ENCODE measurements around the gene KCNQ1. TPM values are rescaled to one million over a fixed set of nuclear protein-coding genes. Genes with fewer than 3 reads are reported as not detected.
A peak's percentile ranks its signal among the peaks of the same experiment; 100 is the strongest.

The KCNQ1 gene
- total and polyA plus RNA-seq, 2 experiments from 2014 or later, result 0.45 to 0.87 TPM

GRCh38 chr11:2694495-2694894 lies 249.7 kb downstream of the KCNQ1 start (continued):
- TF ChIP-seq ZNF462 (CRISPR knock-in tag; IDR thresholded peaks at IDR 0.05) (no peak), ETS1 (IDR thresholded peaks at IDR 0.05) (no peak), ZNF331 (CRISPR knock-in tag; IDR thresholded peaks at IDR 0.05; ENCODE audit: low read depth) (no peak), NANOG (IDR thresholded peaks at IDR 0.05; ENCODE audit: borderline replicate concordance) (no peak)

GRCh38 chr11:2694995-2695939 lies 250.5 kb downstream of the KCNQ1 start:
- no peak for ATAC-seq
- Histone ChIP-seq H3K27ac (ENCODE audit: low read depth) (no peak overlapping the region), H3K4me2 (peak overlapping the region; percentile 82), H2AFZ (no peak overlapping the region), H3K9me2 (ENCODE audit: insufficient read depth) (no peaks in the 10 kb centered on the region), H3F3A (replicated peaks; ENCODE audit: low read depth) (peaks cover 13% of the 10 kb centered on the region), H3K36me3 (ENCODE audit: insufficient read depth) (no peaks in the 10 kb centered on the region), H3K4me1 (ENCODE audit: insufficient read depth) (peaks cover 71% of the 10 kb centered on the region), H3K4me3 (peak overlapping the region; percentile 38; the same call in 1 of the 2 replicates), H4K20me1 (replicated peaks; ENCODE audit: insufficient read depth) (peaks cover 10% of the 10 kb centered on the region), H3K27me3 (ENCODE audit: insufficient read depth) (0 out of 2 replicates have a peak, but pooled peaks cover 4% of the 10 kb centered on the region), H3K79me2 (replicated peaks; ENCODE audit: insufficient read depth) (peaks cover 79% of the 10 kb centered on the region)
- Mint-ChIP-seq H3K36me3 (ENCODE audit: low read depth) (peaks cover 36% of the 10 kb centered on the region), H3K9me3 (peaks cover 11% of the 10 kb centered on the region), H3K4me1 (peaks cover 78% of the 10 kb centered on the region), H3K4me3 (peak overlapping the region; percentile 55; the same call in 1 of the 3 replicates), H3K27ac (peak overlapping the region; percentile 11), H3K27me3 (ENCODE audit: insufficient read depth, low read depth, poor library complexity) (peaks cover 27% of the 10 kb centered on the region)
- DNase-seq (ENCODE audit: low spot score), result no peak
- TF ChIP-seq ZNF462 (CRISPR knock-in tag; IDR thresholded peaks at IDR 0.05), result no peak
- TF ChIP-seq CREB1 (CRISPR knock-in tag; IDR thresholded peaks at IDR 0.05; ENCODE audit: low read depth), result no peak
- no peak for TF ChIP-seq EZH2 (IDR thresholded peaks at IDR 0.05; ENCODE audit: low read depth, unreplicated experiment)

All from GM23338 (cell line).